Measurements from ENCODE around the gene KMO. TPM values are rescaled to one million over a fixed set of nuclear protein-coding genes. Genes with fewer than 3 reads are reported as not detected.

Gene KMO
- total RNA-seq, 1 donor from 2014 or later, result not detected

GRCh38 chr1:241590719-241591118 is 58.5 kb downstream of the KMO start:
- H3K4me1 ChIP-seq, result no peaks in the 10 kb centered on the region
- DNase-seq (ENCODE audit: low spot score in 2 of 2), result no peak
- TF ChIP-seq CTCF (IDR thresholded peaks at IDR 0.05), result no peak
- no peaks in the 10 kb centered on the region for H3K9me3 ChIP-seq
- H3K4me3 ChIP-seq, result no peak overlapping the region
- H3K27ac ChIP-seq, result no peak overlapping the region
- intact Hi-C loops (cut with DNase I), result no loop called here
- no peaks in the 10 kb centered on the region for H3K36me3 ChIP-seq
- no peaks in the 10 kb centered on the region for H3K27me3 ChIP-seq

GRCh38 chr1:241591317-241591716 is 59.1 kb downstream of the KMO start:
- Histone ChIP-seq H3K9me3 (no peaks in the 10 kb centered on the region), H3K4me3 (no peak overlapping the region), H3K4me1 (no peaks in the 10 kb centered on the region), H3K27ac (no peak overlapping the region), H3K36me3 (no peaks in the 10 kb centered on the region), H3K27me3 (no peaks in the 10 kb centered on the region)
- no peak for DNase-seq (ENCODE audit: low spot score in 2 of 2)
- intact Hi-C loops (cut with DNase I), result no loop called here
- TF ChIP-seq CTCF (IDR thresholded peaks at IDR 0.05), result no peak

DNA sequence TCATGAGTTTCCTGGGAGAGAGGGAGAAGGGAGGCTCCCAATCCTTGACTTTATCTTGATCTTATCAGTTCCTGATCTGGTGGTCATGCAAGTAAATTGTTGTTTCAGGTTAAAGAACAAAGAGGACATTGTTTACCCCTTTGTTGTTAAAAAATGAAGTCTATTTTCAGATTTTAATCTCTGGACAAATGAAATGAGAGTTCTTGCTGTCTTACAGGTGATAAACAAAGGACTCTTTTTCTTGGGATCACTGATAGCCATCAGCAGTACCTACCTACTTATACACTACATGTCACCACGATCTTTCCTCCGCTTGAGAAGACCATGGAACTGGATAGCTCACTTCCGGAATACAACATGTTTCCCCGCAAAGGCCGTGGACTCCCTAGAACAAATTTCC is 59.6 kb downstream of the KMO start:
- no peak for DNase-seq (ENCODE audit: low spot score in 2 of 2)
- no peak overlapping the region for H3K4me3 ChIP-seq
- H3K27ac ChIP-seq, result no peak overlapping the region

GRCh38 chr1:241592273-241592958 is 60.2 kb downstream of the KMO start:
- H3K27me3 ChIP-seq, result no peaks in the 10 kb centered on the region
- no peak for TF ChIP-seq CTCF (IDR thresholded peaks at IDR 0.05)
- H3K4me3 ChIP-seq, result no peak overlapping the region
- intact Hi-C loops (cut with DNase I), result no loop called here
- H3K36me3 ChIP-seq, result no peaks in the 10 kb centered on the region
- no peak for DNase-seq (ENCODE audit: low spot score in 2 of 2)
- H3K4me1 ChIP-seq, result no peaks in the 10 kb centered on the region
- H3K9me3 ChIP-seq, result no peaks in the 10 kb centered on the region
- H3K27ac ChIP-seq, result no peak overlapping the region

More for the DNA sequence above, 59.6 kb downstream of the KMO start:
- intact Hi-C loops (cut with DNase I), result no loop called here
- no peaks in the 10 kb centered on the region for H3K36me3 ChIP-seq
- H3K9me3 ChIP-seq, result no peaks in the 10 kb centered on the region
- no peaks in the 10 kb centered on the region for H3K27me3 ChIP-seq
- no peaks in the 10 kb centered on the region for H3K4me1 ChIP-seq
- no peak for TF ChIP-seq CTCF (IDR thresholded peaks at IDR 0.05)

DNA sequence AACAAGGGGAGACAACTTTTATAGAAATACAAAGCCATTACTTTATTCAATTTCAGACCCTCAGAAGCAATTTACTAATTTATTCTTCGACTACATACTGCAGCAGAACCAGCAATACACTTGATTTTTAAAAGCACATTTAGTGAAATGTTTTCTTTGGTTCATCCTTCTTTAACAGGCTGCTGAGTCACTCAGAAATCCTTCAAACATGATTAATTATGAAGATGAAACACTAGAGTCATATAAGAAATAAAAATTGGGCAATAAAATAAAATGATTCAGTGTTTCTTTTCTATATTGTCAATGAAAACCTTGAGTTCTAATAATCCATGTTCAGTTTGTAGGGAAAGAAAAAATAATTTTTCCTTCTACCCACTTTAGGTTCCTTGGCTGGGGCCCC is 61.0 kb downstream of the KMO start:
- Histone ChIP-seq H3K27me3 (no peaks in the 10 kb centered on the region), H3K9me3 (no peaks in the 10 kb centered on the region), H3K4me3 (no peak overlapping the region), H3K4me1 (no peaks in the 10 kb centered on the region), H3K36me3 (no peaks in the 10 kb centered on the region), H3K27ac (no peak overlapping the region)
- DNase-seq (ENCODE audit: low spot score in 2 of 2), result no peak
- intact Hi-C loops (cut with DNase I), result no loop called here
- no peak for TF ChIP-seq CTCF (IDR thresholded peaks at IDR 0.05)

DNA sequence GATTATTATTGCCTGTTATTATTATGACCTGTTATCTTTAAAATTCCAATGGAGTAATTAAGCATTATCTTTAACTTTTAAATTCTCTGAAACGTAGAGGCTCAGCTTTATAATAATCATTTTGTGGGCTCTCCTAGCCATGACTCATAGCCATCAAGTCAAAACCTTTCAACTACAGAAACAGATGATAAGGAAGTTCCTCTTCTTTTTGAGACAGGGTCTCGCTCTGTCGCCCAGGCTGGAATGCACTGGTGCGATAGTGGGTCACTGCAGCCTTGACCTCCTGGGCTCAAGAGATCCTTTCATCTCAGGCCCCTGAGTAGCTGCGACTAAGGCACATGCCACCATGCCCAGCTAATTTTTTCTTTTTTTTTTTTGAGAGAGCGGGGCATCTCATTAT is 64.5 kb downstream of the KMO start:
- Histone ChIP-seq H3K27ac (no peak overlapping the region), H3K36me3 (no peaks in the 10 kb centered on the region), H3K9me3 (no peaks in the 10 kb centered on the region), H3K4me1 (no peaks in the 10 kb centered on the region), H3K4me3 (no peak overlapping the region), H3K27me3 (no peaks in the 10 kb centered on the region)
- intact Hi-C loops (cut with DNase I), result no loop called here
- DNase-seq (ENCODE audit: low spot score in 2 of 2), result no peak
- no peak for TF ChIP-seq CTCF (IDR thresholded peaks at IDR 0.05)
